Measurements from ENCODE around the gene SLC27A5.

The SLC27A5 gene

DNA sequence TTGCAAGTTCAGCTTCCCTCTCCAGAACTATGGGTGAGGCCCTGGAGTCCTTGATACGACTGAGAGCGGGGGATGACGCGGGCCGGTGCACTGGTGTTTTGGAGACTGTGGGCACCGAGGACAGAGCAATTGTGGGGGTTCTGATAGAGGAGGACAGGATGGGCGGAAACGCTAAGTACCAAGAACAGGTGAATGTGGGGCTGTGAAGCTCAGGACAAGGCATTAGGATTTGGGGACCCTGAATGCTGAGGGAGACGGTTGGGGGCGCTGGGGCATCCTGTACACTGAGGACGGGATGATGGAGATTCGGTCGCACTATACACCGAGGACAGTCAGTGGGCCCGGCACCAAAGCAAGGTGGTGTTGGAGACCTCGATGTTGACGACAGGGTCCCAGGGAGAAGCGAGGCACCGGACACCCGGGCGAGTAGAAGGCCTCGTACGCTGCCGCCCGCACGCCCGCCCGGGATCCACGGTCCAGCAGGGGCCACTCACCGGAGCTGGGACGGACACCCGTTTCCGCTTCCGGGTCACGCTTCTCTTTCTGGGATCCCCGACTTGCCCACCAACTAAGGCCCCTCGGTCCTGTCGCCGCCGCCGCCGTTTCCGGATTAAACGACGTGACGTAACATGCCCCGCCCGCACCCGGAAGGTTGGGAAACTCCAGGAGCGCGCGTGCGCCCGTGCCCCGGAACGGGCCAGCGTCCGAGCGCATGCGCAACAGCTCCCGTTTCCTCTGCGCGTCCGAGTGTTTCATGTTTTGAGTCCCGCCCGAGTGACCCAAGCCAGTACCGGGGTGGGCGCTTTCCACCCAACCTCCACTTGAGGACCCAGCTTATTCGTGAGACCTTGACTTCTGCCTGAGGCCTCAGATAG is 42.9 kb upstream of the SLC27A5 start, which contains the start of gene CHMP2A:
CHMP2A (minus strand) TSS at position 612 of the 875 bp plus-strand sequence. CDS start 893 bp downstream, outside the sequence.
- TF ChIP-seq CTCF (IDR thresholded peaks at IDR 0.05; ENCODE audit: control extremely low read depth, extremely low read depth, low read depth, missing control alignments) = no peak
- peak; percentile 94 for DNase-seq (ENCODE audit: extremely low spot score)
- ChIA-PET POLR2A (interaction anchor here (0.5 to 3.7 kb wide), 10 partner anchors 10 to 210 kb away, joined by 3 to 32 read pairs (median 4); partner anchors contain the start of genes TRIM28 and ZBTB45), CTCF (interaction anchor here (0.8 to 2.9 kb wide), 4 partner anchors 9 to 85 kb away, joined by 3 to 30 read pairs (median 8); partner anchors contain the start of gene ZBTB45)

GRCh38 chr19:58553799-58554493 is 42.2 kb upstream of the SLC27A5 start:
- no peak for TF ChIP-seq CTCF (IDR thresholded peaks at IDR 0.05; ENCODE audit: control extremely low read depth, extremely low read depth, low read depth, missing control alignments)
- no peak for DNase-seq (ENCODE audit: extremely low spot score)
- ChIA-PET CTCF (interaction anchor here (1.3 to 2.9 kb wide), 5 partner anchors 9 to 84 kb away, joined by 3 to 30 read pairs (median 5); partner anchors contain the start of gene ZBTB45), POLR2A (interaction anchor here (0.7 to 3.7 kb wide), 4 partner anchors 9 to 54 kb away, joined by 3 to 32 read pairs (median 4); partner anchors contain the start of gene TRIM28)

GRCh38 chr19:58552655-58553054 is 40.9 kb upstream of the SLC27A5 start:
- POLR2A ChIA-PET = interaction anchor here (3.7 kb wide), 1 partner anchor 8 kb away, joined by 32 read pairs; the partner anchor contains the start of gene TRIM28
- TF ChIP-seq CTCF (IDR thresholded peaks at IDR 0.05; ENCODE audit: control extremely low read depth, extremely low read depth, low read depth, missing control alignments) = no peak
- CTCF ChIA-PET = interaction anchor here (1.3 to 2.9 kb wide), 4 partner anchors 29 to 38 kb away, joined by 3 to 30 read pairs (median 6); partner anchors contain the start of gene ZBTB45
- no peak for DNase-seq (ENCODE audit: extremely low spot score)

GRCh38 chr19:58551577-58552471 is 40.0 kb upstream of the SLC27A5 start:
- POLR2A ChIA-PET = interaction anchor here (0.5 to 3.7 kb wide), 2 partner anchors 7 to 1269 kb away, joined by 3 to 32 read pairs; partner anchors contain the start of gene TRIM28
- CTCF ChIA-PET = interaction anchor here (1.5 kb wide), 1 partner anchor 32 kb away, joined by 9 read pairs; the partner anchor contains the start of gene ZBTB45
- no peak for TF ChIP-seq CTCF (IDR thresholded peaks at IDR 0.05; ENCODE audit: control extremely low read depth, extremely low read depth, low read depth, missing control alignments)
- no peak for DNase-seq (ENCODE audit: extremely low spot score)

DNA sequence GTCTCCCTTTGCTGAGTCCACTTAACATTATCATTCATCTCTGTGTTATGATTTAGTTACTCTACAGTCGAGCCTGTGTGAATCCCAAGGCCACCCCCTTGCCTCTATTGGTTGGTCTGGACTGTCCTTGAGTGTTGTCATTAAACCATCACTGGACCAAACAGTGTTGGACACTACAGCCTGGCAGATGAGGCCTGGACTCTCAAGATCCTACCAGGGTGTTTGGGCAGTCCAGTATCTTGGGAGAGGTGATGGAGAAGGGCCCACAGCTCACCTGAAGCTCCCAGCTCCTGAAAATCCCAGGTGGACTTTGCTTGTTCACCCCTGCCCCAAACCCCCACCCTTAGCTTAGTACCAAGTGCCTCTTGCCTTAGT is 39.3 kb upstream of the SLC27A5 start:
- ChIA-PET CTCF (interaction anchor here (1.4 to 1.5 kb wide), 2 partner anchors 28 to 32 kb away, joined by 3 to 9 read pairs; partner anchors contain the start of gene ZBTB45), POLR2A (interaction anchor here (0.5 kb wide), 1 partner anchor 1268 kb away, joined by 3 read pairs; no protein-coding TSS in a partner anchor)
- no peak for TF ChIP-seq CTCF (IDR thresholded peaks at IDR 0.05; ENCODE audit: control extremely low read depth, extremely low read depth, low read depth, missing control alignments)
- DNase-seq (ENCODE audit: extremely low spot score) = no peak

Measured in GM10248 (cell line).